ENCODE results near the gene TAT.
"Not testable (repeated sequence)": the region's sequence is repeated elsewhere in the genome, so short reads cannot be mapped to it uniquely, and the experiment has no call there.

Gene TAT

GRCh38 chr16:71584543-71585317 lies 7.8 kb upstream of the TAT start:
- DNase-seq = no peak

- DNase-seq = not testable (repeated sequence)
Observed at GRCh38 chr16:71582553-71582848, 5.6 kb upstream of the TAT start.

GRCh38 chr16:71574702-71575101 lies 2.2 kb downstream of the TAT start:
- no peak for DNase-seq

GRCh38 chr16:71573387-71574094 lies 3.4 kb downstream of the TAT start:
- no peak for DNase-seq

GRCh38 chr16:71572497-71573116 lies 4.3 kb downstream of the TAT start:
- no peak for DNase-seq

- DNase-seq = no peak
Observed at GRCh38 chr16:71570144-71570543, 6.7 kb downstream of the TAT start.

- DNase-seq = no peak
Observed at GRCh38 chr16:71569621-71570020, 7.3 kb downstream of the TAT start.

- no peak for DNase-seq
Observed at GRCh38 chr16:71568551-71568950, 8.3 kb downstream of the TAT start.

GRCh38 chr16:71567931-71568330 lies 9.0 kb downstream of the TAT start:
- no peak for DNase-seq

- DNase-seq = no peak
Observed at GRCh38 chr16:71565812-71566700, 10.8 kb downstream of the TAT start.

GRCh38 chr16:71564335-71564967 lies 12.4 kb downstream of the TAT start:
- DNase-seq = no peak

GRCh38 chr16:71562552-71562951 lies 14.3 kb downstream of the TAT start:
- DNase-seq = no peak

- DNase-seq = not testable (repeated sequence)
Observed at GRCh38 chr16:71561886-71562285, 15.0 kb downstream of the TAT start.

GRCh38 chr16:71559855-71560254 lies 17.0 kb downstream of the TAT start:
- DNase-seq = no peak

- DNase-seq = no peak
Observed at GRCh38 chr16:71557954-71558582, 18.8 kb downstream of the TAT start.

GRCh38 chr16:71557299-71557698 lies 19.6 kb downstream of the TAT start:
- DNase-seq = no peak

GRCh38 chr16:71555230-71555891 lies 21.5 kb downstream of the TAT start:
- DNase-seq = no peak

- DNase-seq = no peak
Observed at GRCh38 chr16:71552698-71553503, 24.0 kb downstream of the TAT start.

- DNase-seq = no peak
Observed at GRCh38 chr16:71547168-71547567, 29.7 kb downstream of the TAT start.

GRCh38 chr16:71542377-71542776 lies 34.5 kb downstream of the TAT start:
- peak in 1 of 2 experiments; percentile 4 for DNase-seq

- peak in 1 of 2 experiments; percentile 7 for DNase-seq
Observed at GRCh38 chr16:71537643-71538042, 39.2 kb downstream of the TAT start.

Data from NCI-H1930 (cell line).